Measurements from ENCODE around the gene IMMP2L. TPM values are rescaled to one million over a fixed set of nuclear protein-coding genes. Genes with fewer than 3 reads are reported as not detected.
A peak's percentile ranks its signal among the peaks of the same experiment; 100 is the strongest.

The IMMP2L gene
- total RNA-seq, 4 donors from 2014 or later: 8.3 to 19.2 (median 17.8) TPM

- in situ Hi-C loops (cut with MboI; ENCODE audit: low sequenced_read_pairs in 4 of 4): no loop called here
- intact Hi-C loops (cut with DNase I; ENCODE audit: low total_unique reads): no loop called here
Measured at GRCh38 chr7:111108496-111108895, 453.8 kb downstream of the IMMP2L start.

GRCh38 chr7:111108000-111108399 lies 454.3 kb downstream of the IMMP2L start:
- H3K27ac ChIP-seq: no peak overlapping the region
- no peaks in the 10 kb centered on the region for H3K36me3 ChIP-seq
- peaks cover 0 to 17% of the 10 kb centered on the region in 2 donors for H3K4me1 ChIP-seq
- DNase-seq: no peak
- intact Hi-C loops (cut with DNase I; ENCODE audit: low total_unique reads): no loop called here
- H3K4me3 ChIP-seq: no peak overlapping the region
- H3K9me3 ChIP-seq: no peaks in the 10 kb centered on the region
- no peak for ATAC-seq
- no peaks in the 10 kb centered on the region for H3K27me3 ChIP-seq
- in situ Hi-C loops (cut with MboI; ENCODE audit: low sequenced_read_pairs in 4 of 4): no loop called here
- TF ChIP-seq CTCF (IDR thresholded peaks at IDR 0.05 in 4 of 5, conservative IDR thresholded peaks at IDR 0.05 in 1 of 5): no peak
- TF ChIP-seq POLR2A (IDR thresholded peaks at IDR 0.05): no peak

More at GRCh38 chr7:111108496-111108895, 453.8 kb downstream of the IMMP2L start:
- H3K4me1 ChIP-seq: peaks cover 0 to 17% of the 10 kb centered on the region in 2 donors
- no peak for TF ChIP-seq POLR2A (IDR thresholded peaks at IDR 0.05)
- no peak for TF ChIP-seq CTCF (IDR thresholded peaks at IDR 0.05 in 4 of 5, conservative IDR thresholded peaks at IDR 0.05 in 1 of 5)
- no peaks in the 10 kb centered on the region for H3K9me3 ChIP-seq
- no peak overlapping the region for H3K27ac ChIP-seq
- no peak for ATAC-seq
- no peaks in the 10 kb centered on the region for H3K36me3 ChIP-seq
- H3K4me3 ChIP-seq: no peak overlapping the region
- no peak for DNase-seq
- H3K27me3 ChIP-seq: no peaks in the 10 kb centered on the region

- Histone ChIP-seq H3K4me1 (peaks cover 0 to 17% of the 10 kb centered on the region in 2 donors), H3K27me3 (no peaks in the 10 kb centered on the region), H3K36me3 (no peaks in the 10 kb centered on the region), H3K9me3 (no peaks in the 10 kb centered on the region), H3K27ac (no peak overlapping the region), H3K4me3 (no peak overlapping the region)
- in situ Hi-C loops (cut with MboI; ENCODE audit: low sequenced_read_pairs in 4 of 4) (no loop called here), intact Hi-C loops (cut with DNase I; ENCODE audit: low total_unique reads) (no loop called here)
- DNase-seq (no peak), ATAC-seq (peak in 1 of 2 donors; percentile 71)
- TF ChIP-seq POLR2A (IDR thresholded peaks at IDR 0.05): no peak
- TF ChIP-seq CTCF (IDR thresholded peaks at IDR 0.05 in 4 of 5, conservative IDR thresholded peaks at IDR 0.05 in 1 of 5): no peak
Measured at GRCh38 chr7:111107579-111107978, 454.7 kb downstream of the IMMP2L start.

GRCh38 chr7:111105269-111105668 lies 457.0 kb downstream of the IMMP2L start:
- no peak for TF ChIP-seq POLR2A (IDR thresholded peaks at IDR 0.05)
- no peak for TF ChIP-seq CTCF (IDR thresholded peaks at IDR 0.05 in 4 of 5, conservative IDR thresholded peaks at IDR 0.05 in 1 of 5)
- peaks cover 0 to 17% of the 10 kb centered on the region in 2 donors for H3K4me1 ChIP-seq
- no peaks in the 10 kb centered on the region for H3K9me3 ChIP-seq
- intact Hi-C loops (cut with DNase I; ENCODE audit: low total_unique reads) (no loop called here), in situ Hi-C loops (cut with MboI; ENCODE audit: low sequenced_read_pairs in 4 of 4) (no loop called here)
- ATAC-seq (no peak), DNase-seq (no peak)
- no peaks in the 10 kb centered on the region for H3K36me3 ChIP-seq
- H3K27ac ChIP-seq: no peak overlapping the region
- H3K4me3 ChIP-seq: no peak overlapping the region
- H3K27me3 ChIP-seq: no peaks in the 10 kb centered on the region

- no peak overlapping the region for H3K27ac ChIP-seq
- no peak overlapping the region for H3K4me3 ChIP-seq
- DNase-seq (no peak), ATAC-seq (no peak)
- peaks cover 0 to 17% of the 10 kb centered on the region in 2 donors for H3K4me1 ChIP-seq
- intact Hi-C loops (cut with DNase I; ENCODE audit: low total_unique reads) (no loop called here), in situ Hi-C loops (cut with MboI; ENCODE audit: low sequenced_read_pairs in 4 of 4) (no loop called here)
- TF ChIP-seq POLR2A (IDR thresholded peaks at IDR 0.05): no peak
- no peak for TF ChIP-seq CTCF (IDR thresholded peaks at IDR 0.05 in 4 of 5, conservative IDR thresholded peaks at IDR 0.05 in 1 of 5)
- H3K9me3 ChIP-seq: no peaks in the 10 kb centered on the region
- H3K36me3 ChIP-seq: no peaks in the 10 kb centered on the region
- H3K27me3 ChIP-seq: no peaks in the 10 kb centered on the region
Measured at GRCh38 chr7:111104710-111105109, 457.6 kb downstream of the IMMP2L start.

Data from gastrocnemius medialis (tissue), 4 donors.